ENCODE data around the gene PASK.

PASK gene

DNA sequence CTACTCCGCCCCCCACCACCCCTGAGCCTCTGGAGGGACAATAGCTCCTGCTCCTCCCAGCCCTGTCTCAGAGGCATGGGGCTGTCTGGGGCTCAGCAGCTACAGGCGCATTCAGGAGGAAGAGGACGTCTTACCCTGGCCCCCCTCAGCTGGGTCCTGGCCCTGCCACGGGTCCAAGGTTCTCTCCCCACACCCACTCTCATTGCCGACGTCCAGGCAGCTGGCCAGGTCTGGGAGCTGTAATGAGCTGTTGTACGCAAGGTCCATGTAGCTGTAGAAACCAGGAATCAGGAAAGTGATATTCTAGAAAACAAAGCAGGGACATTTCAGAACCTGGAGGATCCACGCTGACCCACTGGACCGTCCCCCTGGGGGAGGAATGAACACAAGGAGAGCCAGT, 13.5 kb downstream of the PASK start:
- Histone ChIP-seq H3K4me3 (ENCODE audit: severe bottlenecking) (no peak overlapping the region), H3K27me3 (ENCODE audit: insufficient read depth, poor library complexity, severe bottlenecking) (no peaks in the 10 kb centered on the region), H3K4me1 (ENCODE audit: insufficient read depth, poor library complexity, severe bottlenecking) (no peaks in the 10 kb centered on the region), H3K36me3 (ENCODE audit: low read depth) (peaks cover 14% of the 10 kb centered on the region; the same call in 1 of the 2 replicates), H3K9me3 (ENCODE audit: severe bottlenecking) (no peaks in the 10 kb centered on the region), H3K27ac (ENCODE audit: poor library complexity, severe bottlenecking) (no peak overlapping the region)
- TF ChIP-seq CTCF (IDR thresholded peaks at IDR 0.05; ENCODE audit: poor library complexity, severe bottlenecking): no peak
- ATAC-seq (ENCODE audit: low read depth) (no peak), DNase-seq (ENCODE audit: low spot score) (no peak)

DNA sequence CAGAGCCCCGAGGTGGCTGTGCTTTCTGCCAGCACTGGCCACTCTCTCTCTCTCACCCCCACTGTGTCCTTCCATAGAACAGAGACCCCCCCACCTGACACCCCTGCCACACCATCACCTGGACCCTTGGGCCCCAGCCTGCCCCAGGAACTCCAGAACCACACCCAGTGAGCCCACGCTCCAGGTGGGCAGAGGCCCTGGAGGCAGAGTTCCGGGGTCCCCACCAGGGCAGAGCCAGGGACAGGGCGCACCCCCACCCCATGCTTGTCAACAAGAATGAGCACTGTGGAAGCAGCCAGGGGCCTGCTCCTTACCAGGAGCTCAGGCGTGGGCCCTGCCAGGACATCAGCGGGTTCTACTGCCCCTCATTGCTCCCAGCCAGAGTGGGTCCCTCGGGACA, 14.6 kb downstream of the PASK start:
- DNase-seq (ENCODE audit: low spot score): no peak
- H3K27ac ChIP-seq (ENCODE audit: poor library complexity, severe bottlenecking): no peak overlapping the region
- no peaks in the 10 kb centered on the region for H3K4me1 ChIP-seq (ENCODE audit: insufficient read depth, poor library complexity, severe bottlenecking)
- no peak overlapping the region for H3K4me3 ChIP-seq (ENCODE audit: severe bottlenecking)
- ATAC-seq (ENCODE audit: low read depth): no peak
- peaks cover 12% of the 10 kb centered on the region; the same call in 1 of the 2 replicates for H3K36me3 ChIP-seq (ENCODE audit: low read depth)
- no peak for TF ChIP-seq CTCF (IDR thresholded peaks at IDR 0.05; ENCODE audit: poor library complexity, severe bottlenecking)
- H3K9me3 ChIP-seq (ENCODE audit: severe bottlenecking): no peaks in the 10 kb centered on the region
- no peaks in the 10 kb centered on the region for H3K27me3 ChIP-seq (ENCODE audit: insufficient read depth, poor library complexity, severe bottlenecking)

- Histone ChIP-seq H3K9me3 (ENCODE audit: severe bottlenecking) (no peaks in the 10 kb centered on the region), H3K27ac (ENCODE audit: poor library complexity, severe bottlenecking) (no peak overlapping the region), H3K27me3 (ENCODE audit: insufficient read depth, poor library complexity, severe bottlenecking) (no peaks in the 10 kb centered on the region), H3K36me3 (ENCODE audit: low read depth) (0 out of 2 replicates have a peak, but pooled peaks cover 8% of the 10 kb centered on the region), H3K4me3 (ENCODE audit: severe bottlenecking) (no peak overlapping the region), H3K4me1 (ENCODE audit: insufficient read depth, poor library complexity, severe bottlenecking) (no peaks in the 10 kb centered on the region)
- DNase-seq (ENCODE audit: low spot score) (no peak), ATAC-seq (ENCODE audit: low read depth) (no peak)
- TF ChIP-seq CTCF (IDR thresholded peaks at IDR 0.05; ENCODE audit: poor library complexity, severe bottlenecking): no peak
Measured at GRCh38 chr2:241133436-241133820, 15.8 kb downstream of the PASK start.

- ATAC-seq (ENCODE audit: low read depth): no peak
- H3K4me1 ChIP-seq (ENCODE audit: insufficient read depth, poor library complexity, severe bottlenecking): no peaks in the 10 kb centered on the region
- 0 out of 2 replicates have a peak, but pooled peaks cover 3% of the 10 kb centered on the region for H3K36me3 ChIP-seq (ENCODE audit: low read depth)
- no peak overlapping the region for H3K27ac ChIP-seq (ENCODE audit: poor library complexity, severe bottlenecking)
- DNase-seq (ENCODE audit: low spot score): no peak
- H3K27me3 ChIP-seq (ENCODE audit: insufficient read depth, poor library complexity, severe bottlenecking): no peaks in the 10 kb centered on the region
- H3K9me3 ChIP-seq (ENCODE audit: severe bottlenecking): no peaks in the 10 kb centered on the region
- no peak overlapping the region for H3K4me3 ChIP-seq (ENCODE audit: severe bottlenecking)
- no peak for TF ChIP-seq CTCF (IDR thresholded peaks at IDR 0.05; ENCODE audit: poor library complexity, severe bottlenecking)
Measured at GRCh38 chr2:241132538-241133435, 16.5 kb downstream of the PASK start.

GRCh38 chr2:241131531-241131930, 17.7 kb downstream of the PASK start:
- no peaks in the 10 kb centered on the region for H3K9me3 ChIP-seq (ENCODE audit: severe bottlenecking)
- no peak overlapping the region for H3K4me3 ChIP-seq (ENCODE audit: severe bottlenecking)
- DNase-seq (ENCODE audit: low spot score) (no peak), ATAC-seq (ENCODE audit: low read depth) (no peak)
- H3K4me1 ChIP-seq (ENCODE audit: insufficient read depth, poor library complexity, severe bottlenecking): no peaks in the 10 kb centered on the region
- no peaks in the 10 kb centered on the region for H3K27me3 ChIP-seq (ENCODE audit: insufficient read depth, poor library complexity, severe bottlenecking)
- 0 out of 2 replicates have a peak, but pooled peaks cover 3% of the 10 kb centered on the region for H3K36me3 ChIP-seq (ENCODE audit: low read depth)
- H3K27ac ChIP-seq (ENCODE audit: poor library complexity, severe bottlenecking): no peak overlapping the region
- TF ChIP-seq CTCF (IDR thresholded peaks at IDR 0.05; ENCODE audit: poor library complexity, severe bottlenecking): no peak
